WTC11 (cell line): ENCODE data around the gene FAM227A. TPM values are rescaled to one million over a fixed set of nuclear protein-coding genes. Genes with fewer than 3 reads are reported as not detected.
A peak's percentile ranks its signal among the peaks of the same experiment; 100 is the strongest.

Experiments
- ATAC-seq: fragments of 200-7000 bp; cut with Tn5 transposase; 2 replicates; pipeline ENCODE4 v1.10.0; 2021; ENCODE audit warnings: mild to moderate bottlenecking, moderate library complexity
- CTCF ChIA-PET: fragments of 300-600 bp; sonication (Branson Sonifier 250); formaldehyde crosslinking; loops from one replicate; lab custom pipeline; 2021; ENCODE audit warnings: antibody characterized with exemption; lab: Charles Lee
- POLR2A ChIA-PET: fragments of 350-600 bp; sonication (Branson Sonifier 250); formaldehyde crosslinking; loops from one replicate; lab custom pipeline; 2021; ENCODE audit warnings: antibody characterized with exemption; lab: Charles Lee
- DNase-seq: peaks from one replicate; pipeline ENCODE4 v3.0.0; 2021; ENCODE audit warnings: low spot score
- H3K27ac Mint-ChIP-seq: 2 replicates; pipeline ENCODE4 v1.8.0; 2021; ENCODE audit warnings: mixed read lengths
- H3K27me3 Mint-ChIP-seq: 2 replicates; pipeline ENCODE4 v1.8.0; 2021; ENCODE audit warnings: low read depth, mild to moderate bottlenecking, moderate library complexity, mixed read lengths
- H3K36me3 Mint-ChIP-seq: 2 replicates; pipeline ENCODE4 v1.8.0; 2021; ENCODE audit warnings: mixed read lengths
- H3K4me1 Mint-ChIP-seq: 2 replicates; pipeline ENCODE4 v1.8.0; 2022; ENCODE audit warnings: mixed read lengths
- H3K4me3 Mint-ChIP-seq: 2 replicates; pipeline ENCODE4 v1.8.0; 2021; ENCODE audit warnings: mild to moderate bottlenecking, moderate library complexity, mixed read lengths
- H3K9me3 Mint-ChIP-seq: 2 replicates; pipeline ENCODE4 v1.8.0; 2021; ENCODE audit warnings: mixed read lengths
- ATF1 ChIP-seq: sonication (generic); formaldehyde crosslinking; IDR thresholded peaks from 2 replicates; pipeline ENCODE4 v1.8.1; 2023; ENCODE audit warnings: mild to moderate bottlenecking, moderate library complexity, missing genetic modification reagents
- ATF2 ChIP-seq: sonication (generic); formaldehyde crosslinking; IDR thresholded peaks from 2 replicates; pipeline ENCODE4 v1.8.1; 2022; ENCODE audit warnings: low read depth, missing genetic modification reagents, borderline replicate concordance
- ATF3 ChIP-seq: sonication (generic); formaldehyde crosslinking; conservative IDR thresholded peaks from 2 replicates; pipeline ENCODE4 v1.8.1; 2022; ENCODE audit warnings: mild to moderate bottlenecking, missing genetic modification reagents
- GRHL2 ChIP-seq: fragments of 250-450 bp; sonication (Bioruptor Pico); IDR thresholded peaks from 2 replicates; pipeline ENCODE4 v1.8.0; 2022; ENCODE audit warnings: mild to moderate bottlenecking, moderate library complexity; ENCODE audit not compliant: insufficient replicate concordance, severe bottlenecking
- GTF2I ChIP-seq: fragments of 250-450 bp; sonication (Bioruptor Pico); conservative IDR thresholded peaks from 2 replicates; pipeline ENCODE4 v1.4.0; 2021; ENCODE audit warnings: mild to moderate bottlenecking
- HMGA2 ChIP-seq: fragments of 250-450 bp; sonication (Bioruptor Pico); IDR thresholded peaks from 2 replicates; pipeline ENCODE4 v1.4.0; 2021; ENCODE audit warnings: mild to moderate bottlenecking, moderate library complexity
- JUN ChIP-seq: sonication (generic); formaldehyde crosslinking; IDR thresholded peaks from 2 replicates; pipeline ENCODE4 v1.8.0; 2023; ENCODE audit warnings: mild to moderate bottlenecking, missing genetic modification reagents
- MXD4 ChIP-seq: fragments of 250-450 bp; sonication (Bioruptor Pico); IDR thresholded peaks from 2 replicates; pipeline ENCODE4 v1.8.0; 2021; ENCODE audit warnings: mild to moderate bottlenecking, moderate library complexity, borderline replicate concordance
- NFATC4 ChIP-seq: fragments of 250-450 bp; sonication (Bioruptor Pico); IDR thresholded peaks from 2 replicates; pipeline ENCODE4 v1.9.0; 2021; ENCODE audit warnings: mild to moderate bottlenecking
- NFE2L1 ChIP-seq: sonication (generic); formaldehyde crosslinking; IDR thresholded peaks from 2 replicates; pipeline ENCODE4 v1.8.1; 2023; ENCODE audit warnings: missing genetic modification reagents
- NFYB ChIP-seq: sonication (generic); formaldehyde crosslinking; conservative IDR thresholded peaks from 2 replicates; pipeline ENCODE4 v1.8.0; 2022; ENCODE audit warnings: low read depth, missing genetic modification reagents
- NR1H2 ChIP-seq: sonication (generic); formaldehyde crosslinking; IDR thresholded peaks from 2 replicates; pipeline ENCODE4 v1.9.0; 2021; ENCODE audit warnings: mild to moderate bottlenecking, moderate library complexity, missing genetic modification reagents
- NR3C1 ChIP-seq: sonication (generic); formaldehyde crosslinking; conservative IDR thresholded peaks from 2 replicates; pipeline ENCODE4 v1.8.1; 2023; ENCODE audit warnings: low read depth, mild to moderate bottlenecking, missing genetic modification reagents
- PRDM15 ChIP-seq: sonication (generic); formaldehyde crosslinking; IDR thresholded peaks from 2 replicates; pipeline ENCODE4 v1.8.0; 2022; ENCODE audit warnings: missing genetic modification reagents
- RORB ChIP-seq: fragments of 250-450 bp; sonication (Bioruptor Pico); IDR thresholded peaks from 2 replicates; pipeline ENCODE4 v1.9.0; 2021; ENCODE audit warnings: mild to moderate bottlenecking
- TP53 ChIP-seq: sonication (generic); formaldehyde crosslinking; IDR thresholded peaks from 2 replicates; pipeline ENCODE4 v1.8.1; 2023; ENCODE audit warnings: mild to moderate bottlenecking, missing genetic modification reagents
- ZNF138 ChIP-seq: sonication (generic); formaldehyde crosslinking; conservative IDR thresholded peaks from 2 replicates; pipeline ENCODE4 v1.8.1; 2022; ENCODE audit warnings: mild to moderate bottlenecking, moderate library complexity, missing genetic modification reagents
- ZNF219 ChIP-seq: sonication (generic); formaldehyde crosslinking; IDR thresholded peaks from 2 replicates; pipeline ENCODE4 v1.8.0; 2023; ENCODE audit warnings: missing genetic modification reagents, mild to moderate bottlenecking, borderline replicate concordance
- total RNA-seq: library from RNA; stranded (reverse); gene quantifications from 3 replicates; pipeline ENCODE4 v1.2.3, GENCODE V29; 2021
- TF ChIP-seq, protein P1 (sequence below): sonication (generic); formaldehyde crosslinking; conservative IDR thresholded peaks from 2 replicates; pipeline ENCODE4 v1.8.1; 2023; ENCODE audit warnings: mild to moderate bottlenecking, low read depth, missing genetic modification reagents, moderate library complexity
- TF ChIP-seq, protein P2 (sequence below): sonication (generic); formaldehyde crosslinking; IDR thresholded peaks from 2 replicates; pipeline ENCODE4 v1.8.0; 2022; ENCODE audit warnings: mild to moderate bottlenecking, missing genetic modification reagents
- TF ChIP-seq, protein P3 (sequence below): fragments of 250-450 bp; sonication (Bioruptor Pico); conservative IDR thresholded peaks from 2 replicates; pipeline ENCODE4 v1.9.0; 2021; ENCODE audit warnings: mild to moderate bottlenecking

FAM227A gene
- total RNA-seq, 1 experiment from 2014 or later, result 3.8 TPM

DNA sequence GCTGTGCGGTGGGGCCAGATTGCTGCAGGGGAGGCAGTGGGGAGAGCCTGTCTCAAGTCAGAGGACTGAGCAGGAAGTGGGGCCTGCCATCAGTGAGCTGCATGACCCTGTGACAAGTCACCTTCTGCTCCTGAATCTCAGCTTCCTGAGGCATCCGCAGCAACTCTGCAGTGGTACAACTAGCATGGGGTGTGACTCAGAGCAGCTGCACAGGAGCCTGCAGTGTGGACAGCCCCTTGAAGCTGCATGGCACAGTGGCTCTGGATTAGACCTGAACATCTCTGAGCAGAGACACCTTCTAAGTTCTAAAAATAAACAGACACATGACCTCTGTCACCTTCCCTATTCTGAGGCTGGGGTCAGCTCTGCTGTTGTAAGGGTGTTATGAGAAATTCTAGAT is 18.0 kb downstream of the FAM227A start:
- peaks cover 10% of the 10 kb centered on the region; the same call in 1 of the 2 replicates for H3K36me3 Mint-ChIP-seq
- CTCF ChIA-PET, result no interaction called here
- TF ChIP-seq ATF2 (CRISPR knock-in tag), result no peak
- H3K27me3 Mint-ChIP-seq, result no peaks in the 10 kb centered on the region
- POLR2A ChIA-PET, result no interaction called here
- no peak overlapping the region for H3K4me3 Mint-ChIP-seq
- ATAC-seq (no peak), DNase-seq (no peak)
- H3K27ac Mint-ChIP-seq, result no peak overlapping the region
- no peaks in the 10 kb centered on the region for H3K9me3 Mint-ChIP-seq
- H3K4me1 Mint-ChIP-seq, result no peaks in the 10 kb centered on the region

GRCh38 chr22:38632528-38632927 is 23.7 kb downstream of the FAM227A start:
- CTCF ChIA-PET, result no interaction called here
- POLR2A ChIA-PET, result no interaction called here
- H3K36me3 Mint-ChIP-seq, result peaks cover 6% of the 10 kb centered on the region

DNA sequence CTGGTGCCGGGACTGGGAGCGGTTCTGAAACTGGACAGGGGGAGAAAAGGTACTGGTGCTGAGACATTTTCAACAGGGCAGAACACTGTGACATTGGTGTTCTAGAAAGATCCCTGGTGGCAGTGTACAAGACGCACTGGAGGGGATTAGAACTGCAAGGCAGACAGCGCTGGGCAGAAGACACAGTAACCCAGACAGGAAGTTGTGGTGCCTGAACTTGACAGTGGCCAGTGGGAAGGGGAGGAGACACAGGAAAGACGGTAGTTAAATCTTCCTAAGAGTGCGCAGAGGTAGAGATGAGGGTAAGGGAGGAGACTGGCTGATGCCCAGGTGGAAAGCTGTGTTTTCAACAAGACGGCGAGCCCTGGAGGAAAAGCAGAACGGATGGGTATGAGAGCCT is 24.5 kb downstream of the FAM227A start:
- ChIA-PET CTCF (no interaction called here), POLR2A (no interaction called here)
- no peaks in the 10 kb centered on the region for H3K4me1 Mint-ChIP-seq
- H3K9me3 Mint-ChIP-seq, result no peaks in the 10 kb centered on the region
- DNase-seq, result no peak
- peaks cover 6% of the 10 kb centered on the region for H3K36me3 Mint-ChIP-seq
- H3K27ac Mint-ChIP-seq, result peak overlapping the region; percentile 13; the same call in 1 of the 2 replicates
- H3K27me3 Mint-ChIP-seq, result no peaks in the 10 kb centered on the region
- ATAC-seq, result no peak
- H3K4me3 Mint-ChIP-seq, result no peak overlapping the region
- TF ChIP-seq ATF1 (CRISPR knock-in tag) (no peak), JUN (CRISPR knock-in tag) (no peak), NFATC4 (CRISPR knock-in tag) (no peak), GTF2I (no peak), ATF3 (CRISPR knock-in tag) (no peak), NFE2L1 (no peak), NFYB (CRISPR knock-in tag) (no peak), RORB (no peak), ZNF219 (CRISPR knock-in tag) (no peak), NR3C1 (CRISPR knock-in tag) (no peak), PRDM15 (CRISPR knock-in tag) (no peak), ZNF138 (CRISPR knock-in tag) (no peak), HMGA2 (CRISPR knock-in tag) (no peak), TP53 (CRISPR knock-in tag) (no peak), GRHL2 (CRISPR knock-in tag) (no peak)
- TF ChIP-seq, protein P1, sequence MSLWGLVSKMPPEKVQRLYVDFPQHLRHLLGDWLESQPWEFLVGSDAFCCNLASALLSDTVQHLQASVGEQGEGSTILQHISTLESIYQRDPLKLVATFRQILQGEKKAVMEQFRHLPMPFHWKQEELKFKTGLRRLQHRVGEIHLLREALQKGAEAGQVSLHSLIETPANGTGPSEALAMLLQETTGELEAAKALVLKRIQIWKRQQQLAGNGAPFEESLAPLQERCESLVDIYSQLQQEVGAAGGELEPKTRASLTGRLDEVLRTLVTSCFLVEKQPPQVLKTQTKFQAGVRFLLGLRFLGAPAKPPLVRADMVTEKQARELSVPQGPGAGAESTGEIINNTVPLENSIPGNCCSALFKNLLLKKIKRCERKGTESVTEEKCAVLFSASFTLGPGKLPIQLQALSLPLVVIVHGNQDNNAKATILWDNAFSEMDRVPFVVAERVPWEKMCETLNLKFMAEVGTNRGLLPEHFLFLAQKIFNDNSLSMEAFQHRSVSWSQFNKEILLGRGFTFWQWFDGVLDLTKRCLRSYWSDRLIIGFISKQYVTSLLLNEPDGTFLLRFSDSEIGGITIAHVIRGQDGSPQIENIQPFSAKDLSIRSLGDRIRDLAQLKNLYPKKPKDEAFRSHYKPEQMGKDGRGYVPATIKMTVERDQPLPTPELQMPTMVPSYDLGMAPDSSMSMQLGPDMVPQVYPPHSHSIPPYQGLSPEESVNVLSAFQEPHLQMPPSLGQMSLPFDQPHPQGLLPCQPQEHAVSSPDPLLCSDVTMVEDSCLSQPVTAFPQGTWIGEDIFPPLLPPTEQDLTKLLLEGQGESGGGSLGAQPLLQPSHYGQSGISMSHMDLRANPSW (CRISPR knock-in tag), result no peak
- TF ChIP-seq, protein P2, sequence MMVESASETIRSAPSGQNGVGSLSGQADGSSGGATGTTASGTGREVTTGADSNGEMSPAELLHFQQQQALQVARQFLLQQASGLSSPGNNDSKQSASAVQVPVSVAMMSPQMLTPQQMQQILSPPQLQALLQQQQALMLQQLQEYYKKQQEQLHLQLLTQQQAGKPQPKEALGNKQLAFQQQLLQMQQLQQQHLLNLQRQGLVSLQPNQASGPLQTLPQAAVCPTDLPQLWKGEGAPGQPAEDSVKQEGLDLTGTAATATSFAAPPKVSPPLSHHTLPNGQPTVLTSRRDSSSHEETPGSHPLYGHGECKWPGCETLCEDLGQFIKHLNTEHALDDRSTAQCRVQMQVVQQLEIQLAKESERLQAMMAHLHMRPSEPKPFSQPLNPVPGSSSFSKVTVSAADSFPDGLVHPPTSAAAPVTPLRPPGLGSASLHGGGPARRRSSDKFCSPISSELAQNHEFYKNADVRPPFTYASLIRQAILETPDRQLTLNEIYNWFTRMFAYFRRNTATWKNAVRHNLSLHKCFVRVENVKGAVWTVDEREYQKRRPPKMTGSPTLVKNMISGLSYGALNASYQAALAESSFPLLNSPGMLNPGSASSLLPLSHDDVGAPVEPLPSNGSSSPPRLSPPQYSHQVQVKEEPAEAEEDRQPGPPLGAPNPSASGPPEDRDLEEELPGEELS, result no peak
- TF ChIP-seq, protein P3, sequence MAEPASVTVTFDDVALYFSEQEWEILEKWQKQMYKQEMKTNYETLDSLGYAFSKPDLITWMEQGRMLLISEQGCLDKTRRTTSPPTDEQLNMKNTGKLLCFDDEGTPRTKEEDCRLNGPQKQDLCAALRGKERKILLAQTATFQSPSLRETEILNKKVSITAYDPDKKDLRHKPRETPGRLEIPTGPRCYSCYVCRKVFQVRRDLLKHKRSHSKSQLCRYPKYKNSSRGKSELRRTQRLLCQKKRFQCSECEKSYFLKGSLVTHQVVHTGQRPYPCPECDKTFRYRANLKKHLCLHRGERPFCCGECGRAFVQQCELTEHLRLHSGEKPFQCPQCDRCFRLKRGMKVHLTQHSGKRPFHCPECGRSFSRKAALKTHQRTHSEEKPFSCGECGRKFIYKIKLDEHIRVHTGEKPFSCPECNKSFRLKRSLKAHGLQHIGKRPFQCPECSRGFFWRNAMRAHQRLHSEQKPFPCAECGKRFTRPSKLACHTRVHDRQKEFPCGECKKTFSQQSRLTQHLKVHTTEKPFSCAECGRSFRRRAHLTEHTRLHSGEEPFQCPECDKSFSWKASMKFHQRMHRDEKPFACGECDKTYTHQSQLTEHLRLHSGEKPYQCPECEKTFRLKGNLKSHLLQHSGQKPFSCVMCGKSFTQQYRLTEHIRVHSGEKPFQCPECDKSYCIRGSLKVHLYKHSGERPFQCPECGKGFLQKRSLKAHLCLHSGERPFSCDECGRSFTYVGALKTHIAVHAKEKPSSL (CRISPR knock-in tag), result no peak

More at GRCh38 chr22:38632528-38632927, 23.7 kb downstream of the FAM227A start:
- no peak for TF ChIP-seq NR1H2
- TF ChIP-seq MXD4 (CRISPR knock-in tag), result no peak
- no peak overlapping the region for H3K27ac Mint-ChIP-seq
- H3K27me3 Mint-ChIP-seq, result no peaks in the 10 kb centered on the region
- no peaks in the 10 kb centered on the region for H3K9me3 Mint-ChIP-seq
- DNase-seq (no peak), ATAC-seq (no peak)
- H3K4me1 Mint-ChIP-seq, result no peaks in the 10 kb centered on the region
- H3K4me3 Mint-ChIP-seq, result no peak overlapping the region
